Measurements from ENCODE around the gene SH3BGR.

GRCh38 chr21:39466584-39466983 lies 14.8 kb downstream of the SH3BGR start:
- TF ChIP-seq POU2F2 (IDR thresholded peaks at IDR 0.05; ENCODE audit: low read depth, low read length) (no peak), PAX5 (IDR thresholded peaks at IDR 0.05; ENCODE audit: insufficient read depth, low read length, severe bottlenecking) (no peak)
